ENCODE results near the gene C17orf67.

- TF ChIP-seq SUZ12 (IDR thresholded peaks at IDR 0.05) = no peak
- no peak for TF ChIP-seq ZNF384 (IDR thresholded peaks at IDR 0.05)
- no peak for TF ChIP-seq FOXM1 (IDR thresholded peaks at IDR 0.05; ENCODE audit: borderline replicate concordance)
- no peak for TF ChIP-seq FOXA1 (IDR thresholded peaks at IDR 0.05)
- TF ChIP-seq HDGF (IDR thresholded peaks at IDR 0.05; ENCODE audit: borderline replicate concordance) = no peak
These were observed 71.6 kb downstream of the C17orf67 start for GRCh38 chr17:56762144-56762543.

Data from HEK293T (cell line).